8988T (cell line): ENCODE measurements around the gene NPAS3.

Experiments used
- DNase-seq: peaks from one replicate; pipeline ENCODE4 v3.0.0; 2011

NPAS3 gene

DNA sequence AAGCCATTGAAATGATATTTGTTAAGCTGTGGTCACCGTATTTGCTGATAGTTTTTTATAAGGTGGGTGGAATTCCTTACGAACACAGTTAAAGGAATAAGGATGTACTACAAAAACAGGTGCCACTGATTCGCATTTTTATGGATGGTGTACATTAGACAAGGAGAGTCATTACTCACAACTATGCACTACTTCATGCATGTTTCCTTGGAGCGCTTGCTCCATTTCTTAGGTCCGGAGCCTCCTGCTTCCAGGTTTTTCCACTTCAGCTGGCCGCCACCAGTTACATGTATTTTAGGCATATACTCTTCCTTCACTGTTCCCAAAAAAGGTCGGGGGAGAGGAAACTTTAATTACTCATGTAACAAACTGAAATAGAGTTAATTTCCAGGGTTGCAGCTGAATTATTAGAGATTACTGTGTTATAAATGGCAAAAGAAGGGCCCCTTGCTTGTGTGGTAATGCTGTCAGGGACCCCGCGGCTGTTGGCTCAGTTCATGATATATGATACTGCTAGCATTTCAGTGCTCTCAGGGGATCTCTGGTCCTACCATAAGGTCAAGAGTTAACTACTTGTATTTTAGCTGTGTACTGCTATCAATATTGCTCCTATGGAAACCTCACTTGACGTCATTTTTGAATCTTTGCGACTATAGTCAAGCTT, 454.7 kb downstream of the NPAS3 start:
- DNase-seq = no peak

DNA sequence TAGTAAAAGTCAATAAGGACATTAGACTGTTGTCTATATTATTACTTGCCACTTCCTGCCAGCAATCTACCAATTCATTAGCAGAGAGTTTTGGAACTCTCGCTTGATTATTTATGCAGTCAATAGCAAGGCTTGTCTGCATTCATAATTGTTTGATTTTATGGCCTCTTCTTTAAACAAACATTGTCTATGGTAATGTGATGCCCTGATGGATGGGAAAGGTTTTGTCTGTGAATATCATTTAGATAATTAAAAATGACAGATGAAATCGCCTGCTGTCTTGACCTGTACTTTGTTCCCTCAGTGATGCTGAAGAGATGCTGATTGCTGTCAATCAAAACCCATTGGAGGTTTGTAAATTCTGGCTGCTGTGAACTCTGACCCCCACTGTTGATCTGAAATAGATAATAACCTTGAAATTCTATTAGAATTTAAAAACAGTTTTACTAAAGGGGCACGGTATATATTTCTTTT, 455.3 kb downstream of the NPAS3 start:
- no peak for DNase-seq

DNA sequence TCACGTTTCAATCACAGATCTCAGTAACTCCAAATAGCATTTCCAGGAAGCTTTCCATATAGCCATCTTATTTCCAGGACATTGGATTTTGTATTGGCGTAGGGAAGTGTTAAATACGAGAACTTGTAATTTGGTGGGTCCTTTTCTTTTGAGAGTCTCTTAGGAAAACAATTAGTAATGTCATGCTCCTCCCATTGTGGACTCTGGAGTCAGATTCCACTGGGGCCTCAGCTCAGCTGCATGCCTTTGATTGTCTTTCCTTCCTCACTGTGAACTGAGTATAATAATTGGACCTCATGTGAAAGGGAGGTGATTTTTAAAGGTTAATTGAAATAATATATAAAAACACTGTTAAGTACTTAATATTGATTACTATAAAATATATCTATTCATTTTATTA, 462.6 kb downstream of the NPAS3 start:
- DNase-seq = no peak

DNA sequence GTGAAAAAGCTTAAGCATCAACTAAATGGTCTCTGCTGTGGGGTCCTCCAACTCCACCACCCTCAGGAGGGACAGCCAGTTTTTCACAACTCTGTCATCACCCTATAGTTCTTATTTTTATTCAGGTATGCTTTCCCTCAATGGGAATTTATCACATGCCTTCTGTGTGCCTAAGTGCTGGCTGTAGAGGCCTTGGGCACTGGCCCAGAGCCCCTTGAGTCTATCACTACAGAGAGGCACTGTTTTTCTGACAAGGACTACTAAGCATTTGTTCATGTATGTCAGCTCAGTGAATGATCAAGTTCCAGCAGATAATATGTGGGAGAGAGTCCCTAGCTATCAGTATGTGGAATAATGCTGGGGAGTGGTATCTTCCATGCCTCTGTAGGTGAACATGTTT, 463.9 kb downstream of the NPAS3 start:
- no peak for DNase-seq

DNA sequence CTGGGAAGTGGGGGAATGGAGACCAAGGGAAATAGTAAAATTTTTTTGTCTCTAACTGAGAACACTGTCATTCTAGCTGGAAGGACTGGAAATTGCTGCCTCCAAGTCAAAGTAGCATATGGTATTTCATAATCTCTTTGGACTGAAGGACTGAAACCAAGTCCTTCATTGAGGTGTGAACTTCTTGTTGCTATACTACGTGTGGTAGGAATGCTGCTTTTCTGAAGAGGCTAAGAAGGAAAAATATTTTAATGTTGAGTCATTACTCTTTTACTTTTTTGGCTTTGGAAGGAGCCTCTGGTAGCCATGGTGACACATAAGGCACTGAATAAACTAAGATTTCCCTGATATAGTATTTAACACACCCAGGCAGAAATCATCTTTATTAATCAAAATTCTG, 465.4 kb downstream of the NPAS3 start:
- DNase-seq = no peak

DNA sequence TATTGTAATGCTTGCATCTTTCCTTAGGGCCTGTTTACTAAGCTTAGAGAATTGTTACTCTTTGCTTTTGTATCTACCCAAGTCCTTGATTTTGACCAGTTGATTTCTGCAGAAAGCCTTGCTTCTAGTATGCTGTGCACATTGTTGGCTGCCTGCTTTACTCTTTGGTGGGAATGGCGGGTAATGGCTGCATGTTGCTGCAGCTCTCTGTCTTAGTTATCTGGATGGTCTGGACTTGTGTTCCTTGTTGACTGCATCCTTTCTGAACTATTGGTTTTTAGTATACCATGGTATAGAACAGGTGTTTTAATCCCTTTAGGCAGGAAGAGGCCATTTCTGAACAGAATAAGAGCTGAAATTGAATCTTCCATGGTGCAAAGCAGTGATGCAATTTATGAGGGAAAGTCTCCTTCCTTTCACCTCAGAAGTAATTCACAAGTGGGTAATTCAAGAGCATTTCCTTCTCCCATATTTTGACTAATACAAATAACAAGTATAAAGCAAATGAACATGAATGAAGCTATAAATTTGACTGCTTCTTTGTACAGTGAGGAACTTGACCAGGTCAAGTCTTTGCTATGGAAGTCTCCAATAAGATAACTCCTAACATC, 466.4 kb downstream of the NPAS3 start:
- DNase-seq = no peak

DNA sequence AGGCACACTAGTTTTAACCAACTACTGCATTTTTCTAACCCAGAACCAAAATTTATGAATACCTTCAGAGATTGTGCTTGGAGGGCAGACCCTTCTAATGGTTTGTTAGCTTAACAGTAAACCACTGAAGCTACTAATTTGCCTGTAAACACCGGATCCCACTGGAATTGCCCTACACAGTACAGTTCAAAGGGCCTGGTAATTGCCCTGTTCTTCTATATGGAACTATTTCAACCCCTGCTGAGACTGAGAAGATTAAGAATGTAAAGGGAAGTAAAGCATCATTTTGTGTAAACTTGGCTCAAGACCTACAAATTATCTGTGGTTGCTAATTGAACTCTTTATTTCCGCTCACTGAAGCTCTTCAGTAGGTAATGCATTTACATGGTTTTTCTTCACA, 468.1 kb downstream of the NPAS3 start:
- no peak for DNase-seq

DNA sequence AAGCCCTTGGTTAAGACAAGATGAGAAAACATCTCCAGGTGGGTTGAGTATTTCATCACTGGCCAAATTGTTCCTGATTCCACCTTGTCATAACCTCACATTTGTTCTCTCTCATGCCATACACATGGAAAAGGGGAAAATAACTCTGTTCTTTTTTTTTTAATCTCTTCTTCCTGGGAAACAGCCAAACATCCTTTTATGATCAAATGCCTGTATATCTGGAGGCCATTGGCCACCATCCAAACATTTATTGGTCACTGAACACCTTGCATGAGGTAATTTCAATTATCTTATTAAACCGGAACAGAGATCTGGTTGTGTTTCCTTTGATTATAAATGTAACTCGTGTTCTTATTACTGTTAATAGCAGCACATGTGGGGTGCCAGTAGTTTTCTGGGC, 469.6 kb downstream of the NPAS3 start:
- no peak for DNase-seq

DNA sequence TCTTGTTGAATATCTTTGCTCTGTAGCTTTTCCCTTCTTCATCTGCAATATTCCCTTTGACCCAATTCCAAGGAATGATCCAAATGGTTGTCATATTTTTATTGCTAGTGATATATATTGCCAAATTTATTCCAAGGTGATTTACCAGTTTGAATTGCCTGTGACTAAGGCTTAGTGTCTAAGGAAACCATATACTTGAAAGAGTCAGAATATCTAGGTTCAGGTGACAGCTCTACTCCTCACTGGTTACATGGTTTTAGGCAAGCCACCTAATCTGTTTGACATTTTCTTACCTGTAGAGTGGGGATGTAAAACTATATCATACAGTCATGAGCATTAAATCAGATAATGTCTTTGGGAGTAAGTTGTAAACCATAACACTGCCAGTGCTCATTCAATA, 473.8 kb downstream of the NPAS3 start:
- no peak for DNase-seq

DNA sequence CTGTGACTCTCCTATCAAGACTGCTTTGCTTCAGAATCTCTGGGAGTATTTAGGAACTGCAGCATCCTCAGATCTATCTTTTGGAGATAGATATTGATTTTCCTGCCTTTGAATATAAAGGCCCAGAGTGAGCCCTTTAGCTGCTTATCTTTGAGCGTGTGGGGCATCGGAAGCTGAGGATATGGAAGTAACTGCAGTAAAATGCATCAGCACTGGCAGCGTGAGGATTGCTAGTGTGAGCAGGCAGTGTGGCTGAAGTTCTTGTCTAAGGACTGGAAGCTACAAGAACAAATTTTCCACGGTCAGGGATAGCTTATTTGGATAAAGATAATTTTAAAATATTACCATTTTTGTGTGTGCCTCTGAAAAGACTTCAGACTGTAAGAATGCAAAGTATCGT, 474.7 kb downstream of the NPAS3 start:
- no peak for DNase-seq

DNA sequence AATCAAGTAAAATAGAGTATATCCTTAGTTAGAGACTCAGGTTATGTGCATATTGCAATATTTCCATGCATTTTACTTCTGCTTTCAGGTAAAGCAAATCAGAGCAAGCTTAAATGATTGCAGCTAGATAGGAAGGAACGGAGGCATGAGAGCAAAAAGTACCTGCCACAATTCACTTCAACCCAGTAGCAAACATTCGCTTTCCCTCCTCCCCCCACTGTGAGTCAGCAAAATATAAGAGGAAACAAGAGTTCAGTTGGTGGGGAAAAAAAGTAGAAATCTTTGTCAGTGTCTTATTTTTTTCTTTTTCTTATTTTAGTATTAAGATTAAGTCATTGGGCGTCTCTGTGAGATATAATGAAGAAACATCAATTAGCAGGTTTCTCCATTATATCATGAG, 475.4 kb downstream of the NPAS3 start:
- no peak for DNase-seq

DNA sequence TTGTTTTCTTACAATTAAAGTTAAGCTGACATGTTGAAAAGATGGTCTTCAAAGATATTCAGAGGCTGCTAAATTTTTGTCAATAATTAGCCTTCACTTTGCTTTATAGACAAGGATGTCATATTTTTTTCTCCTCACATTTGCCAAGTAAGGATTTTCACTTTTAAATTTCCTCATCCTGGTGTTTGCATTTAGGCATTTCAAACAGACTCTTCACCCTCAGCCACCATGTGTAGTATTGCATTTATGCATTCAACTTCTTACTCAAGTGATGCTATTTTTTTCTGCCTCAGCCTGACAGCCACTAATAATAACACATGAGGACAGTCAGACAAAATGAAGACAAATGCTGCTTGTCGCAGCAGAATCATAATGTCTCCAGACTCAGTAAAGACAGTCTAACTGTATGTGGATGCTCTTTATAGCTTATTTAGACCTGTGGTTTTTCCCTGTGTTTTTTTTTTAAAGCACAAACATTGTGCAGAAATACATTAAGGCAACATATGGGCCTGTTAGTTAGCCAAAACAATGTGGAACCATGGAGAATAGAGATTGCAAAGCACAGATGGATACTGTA, 481.5 kb downstream of the NPAS3 start:
- DNase-seq = no peak

DNA sequence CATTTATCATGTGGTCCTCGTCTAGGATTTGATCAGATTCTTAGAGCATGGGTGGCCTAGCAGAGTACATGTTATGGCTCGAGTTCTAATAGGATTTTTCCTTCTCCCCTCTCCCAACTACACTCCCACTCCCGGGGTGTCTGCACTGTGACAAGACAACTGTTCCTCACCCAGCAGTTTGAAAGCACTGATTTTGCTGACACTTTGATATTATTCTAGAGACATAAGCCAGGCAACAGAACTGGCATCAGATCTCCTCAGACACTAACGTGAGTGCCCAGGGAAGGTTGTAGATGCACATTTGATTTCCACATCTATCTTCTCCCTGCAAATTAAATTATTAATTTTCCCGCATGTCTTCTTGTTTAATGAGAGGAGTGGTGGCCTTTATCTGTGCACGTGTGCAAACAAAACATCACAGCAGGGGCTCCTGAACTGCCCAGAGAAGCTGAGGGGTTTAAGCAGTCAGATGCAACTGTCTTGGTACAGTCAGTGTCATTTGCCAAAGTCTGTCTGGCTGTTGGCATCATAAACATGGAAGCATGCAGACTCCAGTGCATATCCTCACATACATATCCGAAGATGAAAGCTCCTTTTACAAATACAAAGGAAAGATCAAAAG, 491.8 kb downstream of the NPAS3 start:
- DNase-seq = no peak

DNA sequence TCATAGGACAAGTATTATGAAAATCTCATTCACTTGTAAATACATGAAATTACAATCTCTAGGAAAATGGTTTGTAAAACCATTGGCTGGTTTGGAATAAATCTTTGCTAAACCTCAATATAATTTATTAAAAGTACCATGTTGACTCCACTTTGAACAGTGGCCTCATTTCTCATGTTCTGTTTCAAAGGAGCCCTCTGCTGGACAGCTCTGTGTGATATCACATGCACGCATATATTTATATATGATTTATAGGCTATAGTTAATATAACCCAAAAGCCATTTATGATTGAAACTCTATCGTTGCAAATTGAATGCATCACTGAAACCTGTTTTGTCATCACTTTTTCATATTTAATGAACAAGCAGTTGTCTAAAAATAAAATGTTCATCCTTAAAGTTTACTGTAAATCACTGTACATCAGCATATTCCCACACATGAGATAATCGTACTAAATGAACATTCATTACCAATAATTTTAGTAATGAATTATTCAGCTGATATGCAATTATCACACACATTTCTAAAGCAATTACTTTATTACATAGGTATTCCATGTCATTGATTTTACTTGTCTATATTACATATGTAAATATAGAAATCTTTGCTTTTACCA, 493.8 kb downstream of the NPAS3 start:
- no peak for DNase-seq

DNA sequence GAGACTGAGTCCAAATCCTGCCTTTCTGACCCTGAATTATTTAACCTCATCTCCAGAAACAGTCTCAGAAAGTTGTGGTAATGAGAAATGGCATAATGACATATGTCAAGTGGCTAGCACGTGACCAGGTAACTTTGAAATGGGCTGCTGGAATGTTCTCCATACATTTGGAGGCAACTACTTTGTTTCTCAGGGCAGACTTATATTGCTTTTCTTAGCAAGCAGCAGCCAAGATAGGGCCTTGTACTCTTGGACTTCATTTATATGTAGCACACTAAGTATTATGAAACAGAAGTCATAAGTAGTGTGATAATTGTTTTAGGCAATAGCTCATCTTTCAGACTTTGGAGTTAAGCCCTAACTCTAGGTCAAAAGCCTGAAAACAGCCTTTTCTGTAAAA, 494.7 kb downstream of the NPAS3 start:
- DNase-seq = no peak

DNA sequence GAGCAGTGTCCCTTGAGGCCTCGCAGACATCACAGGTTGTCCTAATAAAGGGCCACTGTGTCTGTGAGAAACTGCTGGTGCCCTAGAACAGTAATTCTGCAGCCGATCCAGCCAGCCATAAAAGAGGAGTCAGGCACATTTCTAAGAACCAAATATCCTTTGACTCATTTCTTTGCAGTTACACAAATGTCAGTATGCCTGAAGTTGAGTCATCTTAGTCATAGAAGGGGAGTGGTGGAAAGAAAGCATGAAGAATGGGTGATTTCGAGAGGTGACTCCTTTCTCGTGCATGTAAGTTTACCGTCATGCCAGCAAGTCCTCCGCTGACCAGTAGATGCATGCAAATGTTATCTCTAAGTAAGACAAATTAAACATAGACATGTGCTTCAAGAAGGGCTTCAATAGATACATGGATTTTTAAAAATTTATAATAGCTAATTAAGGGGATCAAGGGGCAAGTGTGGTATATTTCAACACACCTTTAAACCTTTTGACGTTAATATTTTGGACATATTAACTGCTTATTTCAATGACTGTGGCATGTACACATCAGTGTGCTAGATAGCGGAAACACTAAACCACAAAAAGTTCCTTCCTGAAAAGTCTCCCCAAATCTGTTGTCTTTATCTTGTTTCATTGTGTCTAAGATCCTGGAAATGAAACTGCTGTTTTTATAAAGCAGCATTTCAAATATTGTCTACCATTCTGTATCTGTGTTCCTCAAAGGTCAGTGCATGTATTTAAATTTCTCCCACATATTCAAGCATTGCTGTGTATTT, 497.4 kb downstream of the NPAS3 start:
- no peak for DNase-seq

DNA sequence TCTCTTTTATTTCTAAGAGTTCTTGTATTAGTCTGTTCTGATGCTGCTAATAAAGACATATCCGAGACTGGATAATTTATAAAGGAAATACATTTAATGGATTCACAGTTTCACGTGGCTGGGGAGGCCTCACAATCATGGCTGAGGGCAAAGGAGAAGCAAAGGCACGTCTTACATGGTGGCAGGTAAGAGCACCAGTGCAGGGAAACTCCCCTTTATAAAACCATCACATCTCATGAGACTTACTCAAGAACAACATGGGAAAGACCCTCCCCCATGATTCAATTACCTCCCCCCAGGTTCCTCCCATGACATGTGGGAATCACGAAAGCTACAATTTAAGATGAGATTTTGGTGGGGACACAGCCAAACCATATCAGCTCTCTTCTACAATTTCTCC, 503.0 kb downstream of the NPAS3 start:
- no peak for DNase-seq

DNA sequence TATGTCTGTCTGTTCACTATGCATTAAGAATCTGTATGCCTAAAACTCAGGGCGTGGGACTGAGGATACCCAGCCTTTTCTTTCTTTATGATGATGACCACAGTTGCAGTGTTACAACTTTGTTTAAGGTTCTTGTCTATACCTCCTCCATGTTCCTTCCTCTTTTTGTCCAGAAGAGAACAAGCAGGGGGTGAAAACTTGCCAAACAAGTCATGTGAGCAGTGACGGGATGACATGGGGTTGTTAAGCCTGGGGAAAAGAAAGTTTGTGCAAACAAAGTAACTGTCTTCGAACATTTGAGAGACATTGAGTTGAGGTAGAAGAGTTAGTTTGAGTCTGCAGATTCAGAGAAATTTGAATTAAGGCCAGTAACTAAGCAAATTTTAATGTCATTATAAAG, 505.5 kb downstream of the NPAS3 start:
- DNase-seq = no peak

DNA sequence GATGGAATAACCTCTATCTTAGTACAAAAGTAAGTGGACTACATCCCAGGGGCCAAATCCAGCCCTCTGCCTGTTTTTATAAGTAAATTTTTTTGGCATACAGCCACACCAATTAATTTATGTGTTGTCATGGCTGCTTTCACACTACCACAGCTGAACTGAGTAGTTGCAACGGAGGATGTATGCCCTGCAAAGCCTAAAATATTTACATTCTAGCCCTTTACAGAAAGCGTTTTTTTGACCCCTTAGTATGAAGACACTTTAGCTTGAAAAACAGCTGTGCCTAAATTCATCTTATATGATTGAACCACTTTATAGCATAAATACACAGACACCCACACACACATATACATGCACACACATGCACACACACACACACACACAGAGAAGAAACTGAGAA, 510.6 kb downstream of the NPAS3 start:
- DNase-seq = no peak

DNA sequence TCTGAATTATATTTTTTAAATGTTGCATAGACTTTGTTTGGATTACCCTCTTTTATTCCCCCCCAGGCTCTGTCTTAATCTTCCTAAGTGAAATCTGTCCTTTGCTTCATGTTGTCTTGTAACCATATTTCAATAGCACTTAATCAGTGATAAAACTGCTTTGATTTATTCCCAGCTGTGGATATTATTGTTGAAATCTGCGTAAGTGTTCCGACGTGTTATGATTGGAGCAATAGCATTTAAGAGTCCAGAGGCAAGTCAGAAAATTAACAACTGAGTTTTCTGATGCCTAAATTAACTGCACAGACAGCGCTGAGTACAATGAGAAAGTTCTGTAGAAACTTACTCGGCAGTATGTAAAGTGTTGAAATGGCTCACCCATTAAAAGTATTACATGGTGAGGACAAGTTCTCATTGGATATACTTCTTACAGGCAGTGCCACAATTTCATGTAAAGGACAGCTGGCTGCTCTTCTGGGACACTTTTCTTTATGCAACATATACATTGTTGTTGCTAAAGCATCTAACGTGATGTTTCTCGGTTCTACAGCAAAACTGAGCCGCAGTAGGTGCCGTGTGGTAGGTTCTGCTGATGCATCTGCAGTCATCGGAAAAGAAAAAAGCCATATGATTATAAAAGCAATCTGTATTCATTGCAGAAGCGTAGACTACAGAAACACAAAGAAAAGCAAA, 511.2 kb downstream of the NPAS3 start:
- DNase-seq = no peak

DNA sequence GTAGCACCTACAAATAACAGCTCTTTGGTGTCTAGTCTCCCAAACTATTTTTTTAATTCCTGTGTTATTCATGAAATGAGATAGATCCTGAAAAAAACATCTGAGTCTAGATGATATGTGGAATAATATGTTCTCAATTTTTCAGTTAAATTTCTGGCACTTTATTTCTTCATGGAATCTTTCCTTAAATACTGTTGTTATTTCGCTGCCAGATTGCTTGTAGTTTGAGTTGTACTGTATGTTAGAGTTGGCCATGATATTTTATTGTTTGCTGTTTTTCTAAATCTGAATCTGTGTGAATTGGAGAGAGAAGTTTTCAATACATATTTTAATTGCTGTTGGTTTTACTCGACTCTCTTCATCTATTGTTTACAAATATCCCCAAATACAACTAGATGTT, 511.7 kb downstream of the NPAS3 start:
- DNase-seq = no peak

DNA sequence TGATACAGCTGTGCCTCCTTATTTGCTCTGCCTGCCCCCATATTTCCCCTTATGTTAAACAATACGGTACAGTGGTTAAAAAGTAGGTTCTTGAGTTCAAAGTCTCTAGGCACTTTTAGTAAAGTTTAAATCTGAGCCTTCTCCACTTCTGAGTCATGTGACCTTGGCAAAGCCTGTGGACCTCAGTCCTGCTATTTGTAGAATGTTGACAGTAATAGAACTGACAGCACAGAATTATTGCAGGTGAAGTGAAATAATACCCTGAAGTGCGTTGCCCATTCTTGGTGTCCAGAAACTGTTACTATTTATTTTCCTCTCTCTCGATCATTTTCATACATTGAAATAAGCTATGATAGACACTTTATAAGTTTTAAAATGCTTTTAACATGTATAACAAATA, 512.5 kb downstream of the NPAS3 start:
- DNase-seq = no peak
